WTC11 (cell line): ENCODE results near the gene TMEM52. TPM values are rescaled to one million over a fixed set of nuclear protein-coding genes. Genes with fewer than 3 reads are reported as not detected.

Source experiments
- ATAC-seq: fragments of 200-7000 bp; cut with Tn5 transposase; 2 replicates; pipeline ENCODE4 v1.10.0; 2021; ENCODE audit warnings: mild to moderate bottlenecking, moderate library complexity
- CTCF ChIA-PET: fragments of 300-600 bp; sonication (Branson Sonifier 250); formaldehyde crosslinking; loops from one replicate; lab custom pipeline; 2021; ENCODE audit warnings: antibody characterized with exemption; lab: Charles Lee
- POLR2A ChIA-PET: fragments of 350-600 bp; sonication (Branson Sonifier 250); formaldehyde crosslinking; loops from one replicate; lab custom pipeline; 2021; ENCODE audit warnings: antibody characterized with exemption; lab: Charles Lee
- DNase-seq: peaks from one replicate; pipeline ENCODE4 v3.0.0; 2021; ENCODE audit warnings: low spot score
- H3K27ac Mint-ChIP-seq: 2 replicates; pipeline ENCODE4 v1.8.0; 2021; ENCODE audit warnings: mixed read lengths
- H3K27me3 Mint-ChIP-seq: 2 replicates; pipeline ENCODE4 v1.8.0; 2021; ENCODE audit warnings: low read depth, mild to moderate bottlenecking, moderate library complexity, mixed read lengths
- H3K36me3 Mint-ChIP-seq: 2 replicates; pipeline ENCODE4 v1.8.0; 2021; ENCODE audit warnings: mixed read lengths
- H3K4me1 Mint-ChIP-seq: 2 replicates; pipeline ENCODE4 v1.8.0; 2022; ENCODE audit warnings: mixed read lengths
- H3K4me3 Mint-ChIP-seq: 2 replicates; pipeline ENCODE4 v1.8.0; 2021; ENCODE audit warnings: mild to moderate bottlenecking, moderate library complexity, mixed read lengths
- H3K9me3 Mint-ChIP-seq: 2 replicates; pipeline ENCODE4 v1.8.0; 2021; ENCODE audit warnings: mixed read lengths
- ARID4B ChIP-seq: sonication (generic); formaldehyde crosslinking; IDR thresholded peaks from 2 replicates; pipeline ENCODE4 v1.8.0; 2023; ENCODE audit warnings: missing genetic modification reagents, mild to moderate bottlenecking, borderline replicate concordance
- CDX4 ChIP-seq: fragments of 250-450 bp; sonication (Bioruptor Pico); IDR thresholded peaks from 2 replicates; pipeline ENCODE4 v1.9.0; 2021; ENCODE audit warnings: moderate library complexity, mild to moderate bottlenecking, inconsistent platforms, borderline replicate concordance
- E2F5 ChIP-seq: sonication (generic); formaldehyde crosslinking; IDR thresholded peaks from 2 replicates; pipeline ENCODE4 v1.8.1; 2022; ENCODE audit warnings: mild to moderate bottlenecking, moderate library complexity, missing genetic modification reagents
- FOXJ3 ChIP-seq: sonication (generic); formaldehyde crosslinking; IDR thresholded peaks from 2 replicates; pipeline ENCODE4 v1.9.0; 2021; ENCODE audit warnings: missing genetic modification reagents, mild to moderate bottlenecking, borderline replicate concordance
- MAX ChIP-seq: sonication (generic); formaldehyde crosslinking; IDR thresholded peaks from 2 replicates; pipeline ENCODE4 v1.8.0; 2022; ENCODE audit warnings: mild to moderate bottlenecking, missing genetic modification reagents
- MYBL2 ChIP-seq: sonication (generic); formaldehyde crosslinking; IDR thresholded peaks from 2 replicates; pipeline ENCODE4 v1.8.1; 2023; ENCODE audit warnings: mild to moderate bottlenecking, moderate library complexity, missing genetic modification reagents
- NFE2L1 ChIP-seq: sonication (generic); formaldehyde crosslinking; IDR thresholded peaks from 2 replicates; pipeline ENCODE4 v1.8.1; 2023; ENCODE audit warnings: missing genetic modification reagents
- SP1 ChIP-seq: sonication (generic); formaldehyde crosslinking; conservative IDR thresholded peaks from 2 replicates; pipeline ENCODE4 v1.8.1; 2022; ENCODE audit warnings: missing genetic modification reagents
- USF2 ChIP-seq: sonication (generic); formaldehyde crosslinking; IDR thresholded peaks from 2 replicates; pipeline ENCODE4 v1.8.1; 2023; ENCODE audit warnings: mild to moderate bottlenecking, missing genetic modification reagents, moderate library complexity
- ZBTB43 ChIP-seq: sonication (generic); formaldehyde crosslinking; IDR thresholded peaks from 2 replicates; pipeline ENCODE4 v1.8.1; 2023; ENCODE audit warnings: mild to moderate bottlenecking, missing genetic modification reagents
- ZNF232 ChIP-seq: sonication (generic); formaldehyde crosslinking; IDR thresholded peaks from 2 replicates; pipeline ENCODE4 v1.8.0; 2022; ENCODE audit warnings: mild to moderate bottlenecking, missing genetic modification reagents
- total RNA-seq: library from RNA; stranded (reverse); gene quantifications from 3 replicates; pipeline ENCODE4 v1.2.3, GENCODE V29; 2021

Gene TMEM52
- total RNA-seq, 1 experiment from 2014 or later, result 21.9 TPM

GRCh38 chr1:1892079-1892762 lies 26.9 kb downstream of the TMEM52 start:
- Mint-ChIP-seq H3K27me3 (no peaks in the 10 kb centered on the region; the same call in 1 of the 2 replicates), H3K36me3 (peaks cover under 1% of the 10 kb centered on the region; the same call in 1 of the 2 replicates), H3K27ac (peak overlapping the region; percentile 79; the same call in 1 of the 2 replicates), H3K4me3 (peak overlapping the region; percentile 77), H3K9me3 (no peaks in the 10 kb centered on the region), H3K4me1 (peaks cover 44% of the 10 kb centered on the region)
- ChIA-PET POLR2A (interaction anchor here (0.5 to 1.0 kb wide), 4 partner anchors 10 to 1757 kb away, joined by 3 to 7 read pairs (median 4); partner anchors contain the start of genes TMEM52 and WRAP73), CTCF (interaction anchor here (1.0 to 2.0 kb wide), 3 partner anchors 14 to 154 kb away, joined by 6 to 13 read pairs (median 8); no protein-coding TSS in a partner anchor)
- no peak for TF ChIP-seq FOXJ3 (CRISPR knock-in tag)
- ATAC-seq (no peak), DNase-seq (no peak)

GRCh38 chr1:1891349-1892078 lies 27.6 kb downstream of the TMEM52 start:
- H3K27me3 Mint-ChIP-seq, result no peaks in the 10 kb centered on the region; the same call in 1 of the 2 replicates
- peaks cover 4% of the 10 kb centered on the region; the same call in 1 of the 2 replicates for H3K36me3 Mint-ChIP-seq
- TF ChIP-seq MAX (CRISPR knock-in tag) (peak; percentile 39; the same call in 1 of the 2 replicates), ZNF232 (CRISPR knock-in tag) (0 out of 2 replicates have a peak, but pooled peaks have one; percentile 30), ZBTB43 (CRISPR knock-in tag) (0 out of 2 replicates have a peak, but pooled peaks have one; percentile 36), E2F5 (CRISPR knock-in tag) (peak; percentile 18; the same call in 1 of the 2 replicates), ARID4B (0 out of 2 replicates have a peak, but pooled peaks have one; percentile 46), SP1 (CRISPR knock-in tag) (peak; percentile 36; the same call in 1 of the 2 replicates), USF2 (CRISPR knock-in tag) (no peak), NFE2L1 (CRISPR knock-in tag) (no peak), CDX4 (CRISPR knock-in tag) (no peak), MYBL2 (CRISPR knock-in tag) (peak; percentile 60; the same call in 1 of the 2 replicates)
- H3K9me3 Mint-ChIP-seq, result no peaks in the 10 kb centered on the region; the same call in 1 of the 2 replicates
- H3K4me3 Mint-ChIP-seq, result peak overlapping the region; percentile 77
- ChIA-PET POLR2A (interaction anchor here (0.7 to 1.0 kb wide), 3 partner anchors 9 to 28 kb away, joined by 3 to 7 read pairs (median 5); partner anchors contain the start of gene TMEM52), CTCF (interaction anchor here (1.0 to 2.0 kb wide), 3 partner anchors 15 to 155 kb away, joined by 6 to 13 read pairs (median 8); no protein-coding TSS in a partner anchor)
- H3K4me1 Mint-ChIP-seq, result peaks cover 48% of the 10 kb centered on the region
- peak overlapping the region; percentile 79; the same call in 1 of the 2 replicates for H3K27ac Mint-ChIP-seq
- peak; percentile 40 for ATAC-seq
- peak; percentile 62 for DNase-seq
